Cerebellar nuclear complex (tissue), 1 donor: ENCODE measurements around the gene SLC25A47.
"Not testable (repeated sequence)": the region's sequence is repeated elsewhere in the genome, so short reads cannot be mapped to it uniquely, and the experiment has no call there.

Source experiments
- DNase-seq, 2 experiments: peaks; one replicate each; lab custom pipeline; 2025; lab: John Stamatoyannopoulos, UW

SLC25A47 gene

GRCh38 chr14:100323121-100323941, at the start of gene SLC25A47:
TSS of gene SLC25A47 (plus strand) at chr14:100323339. CDS start at chr14:100323415, 76 bp downstream.
- DNase-seq = no peak

- no peak for DNase-seq
These were observed 48.9 kb upstream of the SLC25A47 start for GRCh38 chr14:100274250-100274649.

- DNase-seq = no peak
These were observed 47.9 kb upstream of the SLC25A47 start for GRCh38 chr14:100275214-100275613.

- no peak for DNase-seq
These were observed 44.4 kb upstream of the SLC25A47 start for GRCh38 chr14:100278702-100279101.

GRCh38 chr14:100279133-100279532, 44.0 kb upstream of the SLC25A47 start:
- DNase-seq = no peak

- DNase-seq = no peak
These were observed 43.6 kb upstream of the SLC25A47 start for GRCh38 chr14:100279563-100279962.

- DNase-seq = no peak
These were observed 41.7 kb upstream of the SLC25A47 start for GRCh38 chr14:100281286-100282082.

GRCh38 chr14:100282083-100282350, 41.1 kb upstream of the SLC25A47 start:
- DNase-seq = no peak

- no peak for DNase-seq
These were observed 40.2 kb upstream of the SLC25A47 start for GRCh38 chr14:100282766-100283419.

GRCh38 chr14:100283436-100283835, 39.7 kb upstream of the SLC25A47 start:
- not testable (repeated sequence) for DNase-seq

GRCh38 chr14:100283984-100284881, 38.9 kb upstream of the SLC25A47 start:
- DNase-seq = no peak

- no peak for DNase-seq
These were observed 37.9 kb upstream of the SLC25A47 start for GRCh38 chr14:100285021-100285912.

- DNase-seq = no peak
These were observed 37.2 kb upstream of the SLC25A47 start for GRCh38 chr14:100285913-100286400.

- no peak for DNase-seq
These were observed 36.5 kb upstream of the SLC25A47 start for GRCh38 chr14:100286484-100287191.

GRCh38 chr14:100287202-100287997, 35.7 kb upstream of the SLC25A47 start:
- DNase-seq = no peak

GRCh38 chr14:100287998-100288295, 35.2 kb upstream of the SLC25A47 start:
- not testable (repeated sequence) for DNase-seq

GRCh38 chr14:100288382-100289185, 34.6 kb upstream of the SLC25A47 start:
- DNase-seq = no peak

- no peak for DNase-seq
These were observed 33.1 kb upstream of the SLC25A47 start for GRCh38 chr14:100289916-100290606.
